Common myeloid progenitor, CD34-positive (primary cell): ENCODE data around the gene RACK1.
A peak's percentile ranks its signal among the peaks of the same experiment; 100 is the strongest.

Experiments used
- CTCF ChIA-PET: fragments of 350-600 bp; sonication (Branson Sonifier 250); formaldehyde crosslinking; loops from one replicate; lab custom pipeline; 2021; ENCODE audit warnings: antibody characterized with exemption; lab: Charles Lee
- POLR2A ChIA-PET: fragments of 350-600 bp; sonication (Branson Sonifier 250); formaldehyde crosslinking; loops from one replicate; lab custom pipeline; 2021; ENCODE audit warnings: antibody characterized with exemption; lab: Charles Lee
- DNase-seq, 3 donors: peaks; one replicate each; pipeline versions ENCODE4 v3.0.0 to v3.0.0-alpha.2; 2013
- H3K27ac ChIP-seq, 2 experiments: 1 replicate in 1 of 2; 2 replicates in 1 of 2; pipeline ENCODE4 v1.7.0; 2013; ENCODE audit warnings: inconsistent platforms in 2 of 2, low read length in 2 of 2, mild to moderate bottlenecking in 2 of 2, low read depth in 1 of 2, moderate library complexity in 1 of 2; ENCODE audit not compliant: severe bottlenecking in 2 of 2, insufficient read depth in 1 of 2, poor library complexity in 1 of 2
- H3K27me3 ChIP-seq, 5 experiments: replicated peaks in 2 of 5; 1 replicate in 3 of 5; 2 replicates in 2 of 5; pipeline versions ENCODE4 v1.6.1 to v1.7.0; 2013; ENCODE audit warnings: low read length in 4 of 5, mild to moderate bottlenecking in 2 of 5, moderate library complexity in 2 of 5, inconsistent platforms in 1 of 5; ENCODE audit not compliant: insufficient read depth in 5 of 5, control insufficient read depth in 4 of 5
- H3K36me3 ChIP-seq, 4 experiments: 1 replicate in 2 of 4; 2 replicates in 2 of 4; pipeline versions ENCODE4 v1.6.1 to v1.7.0; 2013; ENCODE audit warnings: low read length in 3 of 4, control low read depth in 1 of 4, mild to moderate bottlenecking in 1 of 4; ENCODE audit not compliant: control insufficient read depth in 4 of 4, insufficient read depth in 4 of 4
- H3K4me1 ChIP-seq, 4 experiments: 1 replicate in 3 of 4; 2 replicates in 1 of 4; pipeline versions ENCODE4 v1.6.1 to v1.7.1; 2013; ENCODE audit warnings: low read length in 3 of 4, mild to moderate bottlenecking in 3 of 4, control low read depth in 1 of 4, inconsistent platforms in 1 of 4, moderate library complexity in 1 of 4; ENCODE audit not compliant: control insufficient read depth in 4 of 4, insufficient read depth in 4 of 4; ENCODE audit errors: control extremely low read depth in 1 of 4
- H3K4me3 ChIP-seq, 7 experiments: 1 replicate in 4 of 7; 2 replicates in 3 of 7; pipeline versions ENCODE4 v1.5.1 to v1.7.0; 2013; ENCODE audit warnings: mild to moderate bottlenecking in 7 of 7, low read length in 6 of 7, moderate library complexity in 6 of 7, inconsistent platforms in 2 of 7, low read depth in 2 of 7, control low read depth in 1 of 7; ENCODE audit not compliant: insufficient read depth in 4 of 7, control insufficient read depth in 1 of 7; ENCODE audit errors: extremely low read depth in 1 of 7
- H3K9me3 ChIP-seq, 5 experiments: 1 replicate in 4 of 5; 2 replicates in 1 of 5; pipeline versions ENCODE4 v1.6.1 to v1.7.1; 2013; ENCODE audit warnings: low read length in 4 of 5, mild to moderate bottlenecking in 2 of 5, inconsistent platforms in 1 of 5, low read depth in 1 of 5, moderate library complexity in 1 of 5; ENCODE audit not compliant: control insufficient read depth in 4 of 5, insufficient read depth in 2 of 5; ENCODE audit errors: control extremely low read depth in 1 of 5
- WGBS: methylation state at CpG from one replicate; pipeline ENCODE4 v1.1.5; 2013; ENCODE audit not compliant: insufficient coverage; 5-methylcytosine and 5-hydroxymethylcytosine counted together

RACK1 gene

GRCh38 chr5:181223729-181224389 lies 19.8 kb downstream of the RACK1 start:
- CTCF ChIA-PET = interaction anchor here (0.6 to 2.5 kb wide), 4 partner anchors 10 to 39 kb away, joined by 3 to 7 read pairs (median 6); no protein-coding TSS in a partner anchor
- DNase-seq = peak; percentile 72 to 87 (median 80)
- H3K4me1 ChIP-seq = peaks cover 3 to 36% (median 23%) of the 10 kb centered on the region in 4 experiments
- H3K27me3 ChIP-seq = no peaks in the 10 kb centered on the region
- POLR2A ChIA-PET = interaction anchor here (0.6 to 3.3 kb wide), 6 partner anchors 11 to 39 kb away, joined by 3 to 27 read pairs (median 4); partner anchors contain the start of genes RACK1 and TRIM52
- H3K36me3 ChIP-seq = peaks cover 0 to 8% (median 4%) of the 10 kb centered on the region in 4 experiments
- H3K4me3 ChIP-seq = peak overlapping the region; percentile 70 to 95 (median 89)
- no peaks in the 10 kb centered on the region for H3K9me3 ChIP-seq
- WGBS = 1% methylated on average over 19 of the region's 31 CpGs
- peak overlapping the region; percentile 90 to 93 for H3K27ac ChIP-seq

DNA sequence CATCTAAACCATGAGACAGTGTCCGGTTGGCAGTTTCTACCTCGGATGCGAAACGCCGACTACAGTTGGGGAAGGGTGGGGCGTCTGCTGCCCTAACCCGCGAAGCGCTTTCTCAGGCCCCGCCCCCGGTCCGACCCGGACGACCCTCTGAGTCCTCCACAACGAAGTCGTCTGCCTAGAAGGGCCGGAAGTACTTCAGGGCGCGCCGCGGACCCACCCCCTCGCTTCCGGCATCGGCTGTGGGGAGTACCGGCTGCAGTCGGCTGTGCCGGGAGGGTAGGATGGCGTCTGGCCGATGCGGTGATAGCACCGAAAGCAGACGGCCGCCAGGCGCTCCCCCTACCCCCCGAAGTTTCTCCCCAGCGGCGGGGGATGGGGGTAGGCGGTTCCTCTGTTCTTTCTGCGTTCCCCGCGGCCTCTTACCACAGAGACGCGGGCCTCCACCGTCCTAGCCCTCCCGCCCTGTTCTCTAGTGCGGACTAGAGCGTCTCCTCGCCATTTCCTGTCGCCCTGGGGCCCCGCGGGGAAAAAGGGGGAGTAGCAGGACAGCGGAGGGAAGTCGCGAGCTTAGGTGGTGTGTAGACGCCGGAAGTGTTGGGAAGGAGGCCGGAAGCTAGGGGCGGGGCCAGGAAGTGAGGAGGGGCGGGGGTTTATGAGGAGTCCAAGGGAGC lies 20.5 kb downstream of the RACK1 start, which contains the start of gene TRIM41:
TRIM41 (plus strand) TSS at position 224 of the 671 bp plus-strand sequence. CDS start 719 bp downstream, outside the sequence.
- Histone ChIP-seq H3K27me3 (no peaks in the 10 kb centered on the region), H3K4me1 (peaks cover 3 to 39% (median 24%) of the 10 kb centered on the region in 4 experiments), H3K4me3 (peak within 1 kb of the TSS; percentile 70 to 95 (median 89)), H3K27ac (peak within 1 kb of the TSS; percentile 90 to 93), H3K9me3 (no peaks in the 10 kb centered on the region), H3K36me3 (peaks cover 0 to 8% (median 4%) of the 10 kb centered on the region in 4 experiments)
- ChIA-PET CTCF (interaction anchor here (0.6 to 2.5 kb wide), 8 partner anchors 11 to 39 kb away, joined by 3 to 10 read pairs (median 6); no protein-coding TSS in a partner anchor), POLR2A (interaction anchor here (0.6 to 3.3 kb wide), 6 partner anchors 16 to 39 kb away, joined by 3 to 27 read pairs (median 6); partner anchors contain the start of genes RACK1 and TRIM52)
- peak; percentile 99 for DNase-seq
- WGBS = 0% methylated on average over 55 of the region's 59 CpGs

GRCh38 chr5:181222630-181223057 lies 21.1 kb downstream of the RACK1 start:
- H3K27ac ChIP-seq = peak overlapping the region; percentile 90 to 93
- H3K27me3 ChIP-seq = no peaks in the 10 kb centered on the region
- DNase-seq = peak in 2 of 3 donors; percentile 85 to 88
- 2% methylated on average over 12 of the region's 18 CpGs for WGBS
- ChIA-PET POLR2A (interaction anchor here (0.7 to 3.3 kb wide), 8 partner anchors 15 to 39 kb away, joined by 3 to 27 read pairs (median 6); partner anchors contain the start of genes RACK1 and TRIM52), CTCF (interaction anchor here (1.0 to 2.5 kb wide), 7 partner anchors 8 to 38 kb away, joined by 3 to 10 read pairs (median 5); no protein-coding TSS in a partner anchor)
- H3K4me3 ChIP-seq = peak overlapping the region; percentile 70 to 95 (median 89)
- H3K4me1 ChIP-seq = peaks cover 3 to 43% (median 26%) of the 10 kb centered on the region in 4 experiments
- no peaks in the 10 kb centered on the region for H3K9me3 ChIP-seq
- peaks cover 0 to 6% (median 3%) of the 10 kb centered on the region in 4 experiments for H3K36me3 ChIP-seq

DNA sequence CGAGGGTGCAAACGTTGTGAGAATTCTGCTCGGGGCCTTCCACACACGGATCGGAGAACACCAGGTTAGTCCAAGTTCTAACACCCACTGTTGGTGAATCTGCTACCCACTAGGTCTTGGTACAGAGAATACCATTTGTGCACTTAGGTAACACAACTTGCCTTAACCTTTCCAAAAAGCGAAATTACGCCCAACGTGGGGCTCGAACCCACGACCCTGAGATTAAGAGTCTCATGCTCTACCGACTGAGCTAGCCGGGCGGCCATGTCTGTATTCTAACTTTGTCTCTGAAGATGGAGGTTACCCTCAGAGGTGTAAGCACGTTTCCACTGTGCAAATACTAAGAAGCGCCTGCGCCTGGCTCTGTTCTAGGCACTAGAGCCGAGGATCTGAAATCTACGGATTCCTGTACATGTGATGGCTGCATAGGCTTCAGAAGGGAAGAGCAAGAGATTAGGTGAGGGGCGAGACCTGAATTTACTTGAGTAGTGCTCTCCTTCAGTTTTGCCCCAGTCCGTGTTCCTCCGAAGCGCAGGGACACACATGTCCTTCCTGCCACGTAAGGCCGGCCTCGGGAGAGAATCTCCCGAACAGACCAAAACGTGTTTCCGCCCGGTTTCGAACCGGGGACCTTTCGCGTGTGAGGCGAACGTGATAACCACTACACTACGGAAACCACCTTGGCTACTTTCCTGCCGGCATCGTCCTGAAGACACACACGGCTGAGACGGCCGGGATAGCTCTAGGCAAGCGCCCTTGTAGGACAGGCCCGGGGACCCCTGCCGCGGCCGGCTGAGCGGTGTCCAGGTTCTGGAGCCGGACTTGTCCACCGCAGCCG lies 21.7 kb downstream of the RACK1 start:
- WGBS = 10% methylated on average over 48 of the region's 50 CpGs
- Histone ChIP-seq H3K4me1 (peaks cover 3 to 49% (median 32%) of the 10 kb centered on the region in 4 experiments), H3K4me3 (peak overlapping the region; percentile 38 to 95 (median 85)), H3K9me3 (no peaks in the 10 kb centered on the region), H3K36me3 (peaks cover 0 to 2% (median under 1%) of the 10 kb centered on the region in 4 experiments), H3K27ac (peak overlapping the region; percentile 90 to 93), H3K27me3 (no peaks in the 10 kb centered on the region)
- ChIA-PET POLR2A (interaction anchor here (0.6 to 3.3 kb wide), 9 partner anchors 15 to 1106 kb away, joined by 3 to 27 read pairs (median 5); partner anchors contain the start of genes RACK1 and TRIM52), CTCF (interaction anchor here (0.6 to 2.5 kb wide), 8 partner anchors 9 to 37 kb away, joined by 3 to 10 read pairs (median 4); no protein-coding TSS in a partner anchor)
- peak; percentile 94 to 97 (median 96) for DNase-seq

DNA sequence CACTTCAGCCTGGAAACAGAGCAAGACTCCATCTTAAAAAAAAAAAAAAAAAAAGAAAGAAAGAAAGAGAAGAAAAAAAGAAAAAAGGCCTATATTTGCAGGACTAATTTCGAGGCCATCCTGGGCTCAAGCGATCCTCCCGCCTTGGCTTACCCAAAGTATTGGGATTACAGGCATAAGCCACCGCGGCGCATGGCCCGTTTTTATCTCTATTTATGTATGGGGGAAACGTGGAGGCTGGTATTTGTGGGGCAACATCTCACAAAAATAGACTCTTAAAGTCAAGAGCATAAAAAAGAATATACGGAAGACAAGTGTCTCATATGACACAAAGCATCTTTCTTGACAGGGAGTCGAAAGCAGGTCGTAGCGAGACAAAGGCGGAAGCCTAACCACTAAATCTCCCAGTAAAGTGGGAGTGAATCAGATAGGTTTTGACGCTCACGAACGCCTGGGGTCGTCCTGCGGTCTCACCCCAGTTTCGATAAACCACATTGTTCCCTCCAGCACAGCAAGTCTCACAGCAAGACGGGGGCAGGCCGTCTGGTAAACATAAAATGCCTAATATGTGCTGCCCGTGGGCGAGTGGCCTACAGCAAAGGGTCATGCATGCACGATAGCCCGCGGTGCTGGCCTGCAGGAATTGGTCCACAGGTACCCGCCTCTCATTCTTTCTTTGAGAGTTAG lies 22.5 kb downstream of the RACK1 start:
- Histone ChIP-seq H3K4me1 (peaks cover 6 to 55% (median 36%) of the 10 kb centered on the region in 4 experiments), H3K9me3 (no peaks in the 10 kb centered on the region), H3K36me3 (peaks cover 0 to 2% (median 0%) of the 10 kb centered on the region in 4 experiments), H3K4me3 (peak overlapping the region in 3 of 7 experiments; percentile 85 to 95 (median 89)), H3K27ac (peak overlapping the region in 1 of 2 experiments; percentile 93), H3K27me3 (peaks cover 0 to 3% (median 0%) of the 10 kb centered on the region in 5 experiments)
- 83% methylated on average over 25 of the region's 27 CpGs for WGBS
- POLR2A ChIA-PET = interaction anchor here (1.3 to 3.3 kb wide), 3 partner anchors 14 to 30 kb away, joined by 6 to 27 read pairs (median 8); partner anchors contain the start of gene RACK1
- DNase-seq = no peak
- CTCF ChIA-PET = interaction anchor here (1.1 to 2.5 kb wide), 7 partner anchors 10 to 37 kb away, joined by 3 to 10 read pairs (median 5); no protein-coding TSS in a partner anchor
